ENCODE results near the gene CCNF.

The CCNF gene

GRCh38 chr16:2485811-2486507, 56.7 kb downstream of the CCNF start:
- no peak for DNase-seq (ENCODE audit: low spot score)

DNA sequence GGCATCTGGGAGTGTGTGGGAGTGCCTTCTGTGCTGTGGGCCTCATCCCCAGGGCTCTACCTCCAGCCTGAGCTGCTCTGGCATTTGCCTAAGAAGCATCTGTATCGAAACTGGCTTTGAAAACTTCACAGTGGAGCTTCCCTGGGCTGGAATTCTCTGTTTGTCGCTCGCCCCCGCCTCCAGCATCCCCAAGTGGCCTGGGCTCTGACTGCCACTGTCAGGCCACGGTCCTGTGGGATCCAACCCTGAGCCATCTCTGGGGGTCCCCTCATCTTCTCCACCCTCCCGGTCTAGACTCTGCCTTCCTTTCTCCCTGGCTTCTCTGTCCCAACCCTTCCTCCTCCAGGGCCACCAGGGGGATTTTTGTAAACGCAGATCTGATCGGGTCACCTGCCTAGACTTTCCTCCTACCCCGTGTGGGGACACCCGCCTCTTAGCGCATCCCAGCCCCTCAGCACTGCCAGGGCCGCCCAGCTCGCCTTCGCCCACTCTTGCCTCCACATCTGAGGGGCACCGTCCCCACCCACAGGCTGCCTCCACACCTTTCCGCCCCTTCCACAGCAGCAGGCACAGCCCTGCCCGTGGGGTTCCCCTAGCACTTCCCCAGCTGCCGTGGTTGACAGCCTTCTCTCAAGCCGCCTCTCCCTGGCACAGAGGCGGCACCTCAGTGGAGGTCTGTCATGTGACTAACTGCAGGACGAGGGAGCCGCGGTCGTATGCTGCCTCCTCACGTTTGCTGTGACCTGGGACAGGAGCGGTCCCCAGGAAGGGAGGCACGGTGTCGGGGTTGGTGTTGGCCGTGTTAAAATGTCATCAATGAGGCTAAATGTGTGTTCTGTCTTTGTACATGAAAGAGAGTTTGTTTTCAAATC, 57.6 kb downstream of the CCNF start:
- peak; percentile 44 for DNase-seq (ENCODE audit: low spot score)

GRCh38 chr16:2487517-2487842, 58.2 kb downstream of the CCNF start:
- no peak for DNase-seq (ENCODE audit: low spot score)

DNA sequence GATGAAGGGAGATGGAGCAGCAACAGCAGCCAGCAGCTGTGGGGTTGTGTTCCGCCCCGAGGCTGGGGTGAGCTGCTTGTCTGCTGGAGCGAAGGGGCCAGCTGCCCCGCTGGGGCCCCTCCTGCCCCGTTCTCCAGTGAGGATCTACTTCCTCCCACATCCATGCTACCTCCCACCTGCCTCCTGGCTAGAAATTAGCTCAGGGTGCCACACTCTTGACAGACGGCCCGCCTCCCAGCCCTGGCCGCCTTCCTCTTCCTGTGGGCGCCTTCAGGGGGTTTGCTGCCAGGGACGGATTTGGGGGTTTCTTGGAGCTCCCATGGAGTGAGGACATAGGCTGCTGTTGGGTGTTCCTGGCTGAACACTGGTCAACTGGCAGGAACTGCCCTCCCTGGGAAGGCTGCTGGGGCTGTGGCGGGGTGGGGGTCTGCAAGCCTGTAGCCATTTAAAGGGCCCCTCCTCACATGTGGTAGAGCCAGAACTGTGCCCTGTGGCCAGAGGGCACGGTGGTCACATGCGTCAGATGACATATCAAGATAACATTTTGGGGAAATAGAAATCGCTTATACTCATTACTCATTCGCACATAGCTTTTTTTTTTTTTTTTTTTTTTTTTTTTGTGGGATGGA, 58.8 kb downstream of the CCNF start:
- no peak for DNase-seq (ENCODE audit: low spot score)

GRCh38 chr16:2489581-2489980, 60.3 kb downstream of the CCNF start:
- no peak for DNase-seq (ENCODE audit: low spot score)

GRCh38 chr16:2490190-2491105, 61.2 kb downstream of the CCNF start:
- no peak for DNase-seq (ENCODE audit: low spot score)

DNA sequence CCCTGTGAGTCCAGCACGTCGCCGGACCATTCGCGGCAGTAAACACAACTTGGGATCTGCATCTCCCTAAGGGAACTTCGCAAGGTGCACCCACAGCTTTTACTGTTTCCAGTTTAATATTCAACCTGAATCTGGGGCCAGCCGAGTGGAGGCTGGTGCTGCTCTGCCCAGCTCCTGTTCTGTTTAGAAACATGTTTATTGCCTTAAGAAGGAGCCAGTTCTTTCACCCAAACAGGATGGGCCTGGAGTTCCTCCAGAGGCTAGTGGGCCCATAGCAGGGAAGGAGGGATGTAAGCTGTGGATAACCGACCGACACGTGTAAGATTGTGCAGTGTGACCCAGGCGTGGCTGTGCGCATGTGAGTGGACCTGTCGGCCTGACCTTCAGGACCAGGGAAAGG, 63.0 kb downstream of the CCNF start:
- no peak for DNase-seq (ENCODE audit: low spot score)

GRCh38 chr16:2493605-2494004, 64.4 kb downstream of the CCNF start:
- no peak for DNase-seq (ENCODE audit: low spot score)

- no peak for DNase-seq (ENCODE audit: low spot score)
Measured at GRCh38 chr16:2494616-2495015, 65.4 kb downstream of the CCNF start.

- DNase-seq (ENCODE audit: low spot score) = no peak
Measured at GRCh38 chr16:2495041-2495440, 65.8 kb downstream of the CCNF start.

DNA sequence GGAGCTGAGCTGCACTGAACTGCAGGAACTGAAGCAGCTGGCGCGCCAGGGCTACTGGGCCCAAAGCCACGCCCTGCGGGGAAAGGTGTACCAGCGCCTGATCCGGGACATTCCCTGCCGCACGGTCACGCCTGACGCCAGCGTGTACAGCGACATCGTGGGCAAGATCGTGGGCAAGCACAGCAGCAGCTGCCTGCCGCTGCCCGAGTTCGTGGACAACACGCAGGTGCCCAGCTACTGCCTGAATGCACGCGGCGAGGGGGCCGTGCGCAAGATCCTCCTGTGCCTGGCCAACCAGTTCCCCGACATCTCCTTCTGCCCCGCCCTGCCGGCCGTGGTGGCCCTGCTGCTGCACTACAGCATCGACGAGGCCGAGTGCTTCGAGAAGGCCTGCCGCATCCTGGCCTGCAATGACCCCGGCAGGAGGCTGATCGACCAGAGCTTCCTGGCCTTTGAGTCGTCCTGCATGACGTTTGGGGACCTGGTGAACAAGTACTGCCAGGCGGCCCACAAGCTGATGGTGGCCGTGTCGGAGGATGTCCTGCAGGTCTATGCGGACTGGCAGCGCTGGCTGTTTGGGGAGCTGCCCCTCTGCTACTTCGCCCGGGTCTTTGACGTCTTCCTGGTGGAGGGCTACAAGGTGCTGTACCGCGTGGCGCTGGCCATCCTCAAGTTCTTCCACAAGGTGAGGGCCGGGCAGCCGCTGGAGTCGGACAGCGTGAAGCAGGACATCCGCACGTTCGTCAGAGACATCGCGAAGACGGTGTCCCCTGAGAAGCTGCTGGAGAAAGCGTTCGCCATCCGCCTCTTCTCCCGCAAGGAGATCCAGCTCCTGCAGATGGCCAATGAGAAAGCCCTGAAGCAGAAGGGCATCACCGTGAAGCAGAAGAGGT, 67.2 kb downstream of the CCNF start:
- no peak for DNase-seq (ENCODE audit: low spot score)

DNA sequence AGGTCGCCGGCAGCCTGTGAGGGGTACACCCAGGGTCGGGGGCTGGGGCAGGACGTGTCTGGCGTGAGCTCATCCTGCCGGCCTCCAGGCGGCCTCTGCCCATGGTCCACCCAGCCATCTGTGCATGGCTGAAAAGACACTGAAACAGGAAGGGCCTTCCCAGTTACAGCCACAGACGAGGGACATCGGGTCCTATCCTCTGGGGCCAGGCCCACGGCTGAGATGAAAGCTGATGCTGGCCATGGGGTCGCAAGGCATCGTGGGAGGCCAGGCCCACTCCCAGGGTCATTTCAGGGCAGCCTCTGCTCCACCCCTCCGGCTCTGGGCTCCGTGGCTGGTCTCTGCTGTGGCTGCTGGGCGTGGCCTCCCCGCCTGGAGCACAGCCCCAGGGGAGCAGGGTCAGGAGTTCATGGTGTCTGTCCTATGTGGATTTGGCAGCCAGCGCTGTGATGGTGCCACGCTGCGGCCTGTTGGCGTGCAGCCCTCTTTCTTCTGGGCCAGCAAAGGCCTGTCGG, 67.9 kb downstream of the CCNF start:
- DNase-seq (ENCODE audit: low spot score) = no peak

DNA sequence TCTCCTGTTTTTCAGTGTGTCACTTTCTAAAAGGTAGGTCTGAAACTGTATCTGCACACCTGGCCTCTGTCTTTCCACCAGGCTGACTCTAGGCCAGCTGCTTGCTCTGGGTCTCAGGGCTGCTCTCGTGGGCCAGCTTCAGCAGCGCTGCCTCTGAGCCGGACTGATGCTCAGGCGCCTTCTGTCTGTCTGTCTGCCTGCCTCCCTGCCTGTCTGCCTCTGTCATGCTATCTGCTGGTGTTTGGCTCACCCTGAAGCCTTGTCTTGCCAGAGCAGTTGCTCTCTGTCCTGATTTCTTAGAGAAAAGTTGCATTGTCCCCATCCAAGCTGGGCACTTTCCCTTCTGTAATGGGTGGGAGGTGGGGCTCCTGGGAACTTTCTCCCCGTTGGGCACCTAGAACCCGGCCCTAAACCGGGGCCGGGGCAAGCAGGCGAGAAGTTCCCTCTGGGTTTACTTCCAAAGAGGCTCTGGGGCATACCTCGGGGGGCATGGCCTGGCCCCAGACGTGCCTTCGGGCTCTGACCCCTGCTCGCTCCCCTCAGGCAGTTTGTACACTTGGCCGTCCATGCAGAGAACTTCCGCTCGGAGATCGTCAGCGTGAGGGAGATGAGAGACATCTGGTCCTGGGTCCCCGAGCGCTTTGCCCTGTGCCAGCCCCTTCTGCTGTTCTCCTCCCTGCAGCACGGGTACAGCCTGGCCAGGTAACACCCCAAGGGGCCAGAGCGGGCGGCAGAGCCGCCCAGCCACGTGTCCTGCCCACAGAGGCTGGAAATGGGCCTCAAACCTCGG, 68.6 kb downstream of the CCNF start:
- DNase-seq (ENCODE audit: low spot score) = no peak

- no peak for DNase-seq (ENCODE audit: low spot score)
Measured at GRCh38 chr16:2498531-2499253, 69.4 kb downstream of the CCNF start.

GRCh38 chr16:2499454-2499853, 70.2 kb downstream of the CCNF start:
- DNase-seq (ENCODE audit: low spot score) = no peak

DNA sequence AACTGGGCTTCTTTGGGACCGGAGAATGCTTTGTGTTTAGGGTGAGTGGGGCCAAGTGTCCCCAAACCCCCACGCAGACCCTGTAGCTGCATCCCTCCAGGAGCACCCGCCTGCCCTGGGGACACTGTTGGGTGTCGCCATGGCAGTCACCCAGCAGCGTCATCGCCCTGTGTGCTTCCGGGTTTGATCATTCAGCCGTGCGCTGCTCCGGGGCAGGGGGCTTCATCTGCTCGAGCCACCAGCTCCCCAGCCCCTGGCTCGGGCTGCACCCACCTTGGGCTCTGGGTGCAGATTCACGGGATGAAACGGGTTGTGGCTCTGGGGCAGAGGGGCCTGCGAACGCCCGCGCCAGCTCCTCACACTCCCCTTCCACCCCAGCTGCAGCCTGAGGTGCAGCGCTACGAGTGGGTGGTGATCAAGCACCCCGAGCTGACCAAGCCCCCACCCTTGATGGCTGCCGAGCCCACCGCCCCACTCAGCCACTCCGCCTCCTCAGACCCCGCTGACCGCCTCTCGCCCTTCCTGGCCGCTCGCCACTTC, 70.7 kb downstream of the CCNF start:
- no peak for DNase-seq (ENCODE audit: low spot score)

DNA sequence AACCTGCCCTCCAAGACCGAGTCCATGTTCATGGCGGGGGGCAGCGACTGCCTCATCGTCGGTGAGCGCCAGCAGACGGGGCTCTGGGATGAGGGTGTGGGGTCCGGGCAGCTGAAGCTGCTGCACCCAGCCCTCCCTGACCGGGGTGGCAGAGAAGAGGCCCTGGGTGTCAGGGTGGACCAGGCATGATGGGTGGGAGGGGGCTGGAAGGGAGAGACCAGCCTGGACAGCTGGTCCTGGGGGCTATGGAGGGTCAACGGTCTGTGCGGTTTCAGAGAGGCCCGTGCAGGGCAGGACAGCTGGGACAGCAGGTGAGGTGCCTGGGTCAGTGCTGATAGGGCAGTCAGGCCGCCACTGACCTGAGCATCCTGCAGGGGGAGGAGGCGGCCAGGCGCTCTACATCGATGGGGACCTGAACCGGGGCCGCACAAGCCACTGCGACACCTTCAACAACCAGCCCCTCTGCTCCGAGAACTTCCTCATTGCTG, 71.2 kb downstream of the CCNF start:
- no peak for DNase-seq (ENCODE audit: low spot score)

- peak; percentile 82 for DNase-seq (ENCODE audit: low spot score)
Measured at GRCh38 chr16:2500918-2501750, 71.9 kb downstream of the CCNF start.

All from NAMALWA (cell line).